Spleen (tissue), 11 donors: ENCODE measurements around the gene SLC8B1. TPM values are rescaled to one million over a fixed set of nuclear protein-coding genes. Genes with fewer than 3 reads are reported as not detected.
"Not testable (repeated sequence)": the region's sequence is repeated elsewhere in the genome, so short reads cannot be mapped to it uniquely, and the experiment has no call there.

Source experiments
- DNase-seq: peaks from one replicate; pipeline ENCODE4 v3.0.0-alpha.2; 2020
- H3K27ac ChIP-seq, 8 donors: fragments of 200-600 bp; sonication (generic) in 7 of 8; 1 replicate in 4 of 8; 2 replicates in 4 of 8; pipeline versions ENCODE4 v1.5.0 to v1.8.0; 2016 to 2021; ENCODE audit warnings: inconsistent platforms in 4 of 8, mild to moderate bottlenecking in 4 of 8, moderate library complexity in 1 of 8
- H3K27me3 ChIP-seq, 7 donors: fragments of 200-600 bp; sonication (generic) in 6 of 7; replicated peaks in 1 of 7; 1 replicate in 4 of 7; 2 replicates in 3 of 7; pipeline versions ENCODE4 v1.5.0 to v1.8.0; 2016 to 2021; ENCODE audit warnings: inconsistent platforms in 3 of 7, mild to moderate bottlenecking in 1 of 7
- H3K36me3 ChIP-seq, 6 donors: fragments of 200-600 bp; sonication (generic) in 5 of 6; 1 replicate in 4 of 6; 2 replicates in 2 of 6; pipeline versions ENCODE4 v1.5.0 to v1.8.0; 2016 to 2021; ENCODE audit warnings: inconsistent platforms in 2 of 6
- H3K4me1 ChIP-seq, 6 donors: fragments of 200-600 bp; sonication (generic) in 5 of 6; 1 replicate in 3 of 6; 2 replicates in 3 of 6; pipeline versions ENCODE4 v1.5.0 to v1.8.0; 2016 to 2021; ENCODE audit warnings: inconsistent platforms in 3 of 6
- H3K4me3 ChIP-seq, 8 donors: fragments of 200-600 bp; sonication (generic) in 7 of 8; 1 replicate in 4 of 8; 2 replicates in 4 of 8; pipeline versions ENCODE4 v1.5.0 to v1.8.0; 2016 to 2021; ENCODE audit warnings: inconsistent platforms in 4 of 8, mild to moderate bottlenecking in 4 of 8, moderate library complexity in 2 of 8
- H3K9me3 ChIP-seq, 8 donors: fragments of 200-600 bp; sonication (generic) in 7 of 8; 1 replicate in 4 of 8; 2 replicates in 4 of 8; pipeline versions ENCODE4 v1.5.0 to v1.8.0; 2016 to 2021; ENCODE audit warnings: inconsistent platforms in 4 of 8
- CTCF ChIP-seq, 11 experiments: fragments of 200-600 bp in 7 of 11; fragments of 450-650 bp in 4 of 11; sonication (generic) in 4 of 11; IDR thresholded peaks in 8 of 11; conservative IDR thresholded peaks in 3 of 11; 1 replicate in 7 of 11; 2 replicates in 4 of 11; pipeline versions ENCODE4 v1.4.0 to v1.8.0; 2016 to 2021; ENCODE audit warnings: antibody characterized with exemption in 11 of 11, inconsistent platforms in 4 of 11, mild to moderate bottlenecking in 1 of 11
- POLR2A ChIP-seq, 3 donors: fragments of 450-650 bp; IDR thresholded peaks; one replicate each; pipeline ENCODE4 v1.5.1; 2017; ENCODE audit warnings: antibody characterized with exemption in 3 of 3, mild to moderate bottlenecking in 1 of 3
- POLR2AphosphoS5 ChIP-seq, 3 donors: sonication (generic); formaldehyde crosslinking; IDR thresholded peaks; one replicate each; pipeline ENCODE4 v1.5.1; 2017; ENCODE audit warnings: antibody characterized with exemption in 3 of 3
- WGBS, 5 donors: extraction: QIAGEN DNeasy Blood & Tissue Kit in 3 of 5; methylation state at CpG; one replicate each; pipeline versions ENCODE4 v1.1.5 to v1.1.7; 2013 to 2018; 5-methylcytosine and 5-hydroxymethylcytosine counted together
- intact Hi-C: fragments of 100-400 bp; cut with DNase I; formaldehyde crosslinking; loops from one replicate; pipeline ENCODE4 v1.15.0; 2023; ENCODE audit warnings: low total_unique reads
- polyA plus RNA-seq, 3 donors: library from polyadenylated mRNA; stranded (reverse); fragments of 200-250 nt; gene quantifications; one replicate each; pipeline ENCODE4 v1.2.1, GENCODE V29; 2013
- total RNA-seq, 7 donors: library from RNA; depleted of rRNA in 3 of 7; stranded (reverse); fragments of >200 nt in 3 of 7; fragmentation: NEBNext Ultra II Directional in 4 of 7; extraction: Animal tissue kit (Norgen Biotek cat#: 25700) in 4 of 7; gene quantifications; one replicate each; pipeline versions ENCODE4 v1.1.0 to v1.2.1, GENCODE V29; 2016 to 2021
- donor health status: healthy with polysubstance abuse.
- donor health status: DM: no; HTN: no; CAD: no; lungs with moderate emphysema.
- donor health status: DM: no; HTN: no; CAD: no.
- donor health status: Bipolar disorder and iron deficiency.
- donor health status: healthy.
- donor health status: DM: no; HTN: no; CAD: no.
- donor health status: DM: yes; HTN: yes; CAD: no.

The SLC8B1 gene
- total and polyA plus RNA-seq, 10 donors = 15.0 to 126 (median 71.1) TPM

GRCh38 chr12:113358381-113359132 lies 23.6 kb upstream of the SLC8B1 start, which contains the start of gene PLBD2:
TSS of gene PLBD2 (plus strand) at chr12:113358587. CDS start at chr12:113358601, 14 bp downstream.
- Histone ChIP-seq H3K9me3 (no peaks in the 10 kb centered on the region), H3K36me3 (peaks cover 0 to under 1% (median 0%) of the 10 kb centered on the region in 6 donors), H3K4me1 (peaks cover 12 to 46% (median 25%) of the 10 kb centered on the region in 6 donors), H3K4me3 (peak within 1 kb of the TSS; percentile 65 to 94 (median 77)), H3K27me3 (no peaks in the 10 kb centered on the region), H3K27ac (peak within 1 kb of the TSS; percentile 78 to 92 (median 86))
- peak; percentile 98 for DNase-seq
- intact Hi-C loops = no loop called here
- 0 to 2% (median 1%) methylated on average over 17 to 67 of the region's 67 CpGs for WGBS, 5 donors
- TF ChIP-seq POLR2AphosphoS5 (IDR thresholded peaks at IDR 0.05) (peak; percentile 74 to 88 (median 86)), POLR2A (IDR thresholded peaks at IDR 0.05) (no peak), CTCF (IDR thresholded peaks at IDR 0.05 in 8 of 11, conservative IDR thresholded peaks at IDR 0.05 in 3 of 11) (peak in 3 of 11 experiments; percentile 3 to 20 (median 15))

GRCh38 chr12:113354192-113354591 lies 19.3 kb upstream of the SLC8B1 start:
- intact Hi-C loops, H3K36me3 ChIP-seq, DNase-seq, H3K9me3 ChIP-seq, H3K4me3 ChIP-seq, H3K27ac ChIP-seq, H3K27me3 ChIP-seq: not testable (repeated sequence)
- H3K4me1 ChIP-seq = peaks cover 4 to 23% (median 13%) of the 10 kb centered on the region in 6 donors
- WGBS, 5 donors = 83 to 92% (median 85%) methylated on average over 7 of the region's 7 CpGs

- no peak for DNase-seq
- intact Hi-C loops = no loop called here
Observed at GRCh38 chr12:113351089-113351488, 16.2 kb upstream of the SLC8B1 start.

GRCh38 chr12:113348849-113349536 lies 14.1 kb upstream of the SLC8B1 start:
- Histone ChIP-seq H3K27ac (no peak overlapping the region), H3K36me3 (no peaks in the 10 kb centered on the region), H3K4me1 (no peaks in the 10 kb centered on the region), H3K4me3 (no peak overlapping the region), H3K27me3 (peaks cover 0 to 9% (median 0%) of the 10 kb centered on the region in 7 donors), H3K9me3 (no peaks in the 10 kb centered on the region)
- WGBS, 5 donors = 58 to 74% (median 70%) methylated on average over 18 to 19 of the region's 19 CpGs
- no peak for DNase-seq
- intact Hi-C loops = no loop called here
- no peak for TF ChIP-seq POLR2A (IDR thresholded peaks at IDR 0.05)
- no peak for TF ChIP-seq CTCF (IDR thresholded peaks at IDR 0.05 in 8 of 11, conservative IDR thresholded peaks at IDR 0.05 in 3 of 11)
- TF ChIP-seq POLR2AphosphoS5 (IDR thresholded peaks at IDR 0.05) = no peak

More at GRCh38 chr12:113351089-113351488, 16.2 kb upstream of the SLC8B1 start:
- Histone ChIP-seq H3K4me1 (no peaks in the 10 kb centered on the region), H3K36me3 (no peaks in the 10 kb centered on the region), H3K27ac (no peak overlapping the region), H3K9me3 (no peaks in the 10 kb centered on the region), H3K27me3 (peaks cover 0 to 9% (median 0%) of the 10 kb centered on the region in 7 donors), H3K4me3 (no peak overlapping the region)
- TF ChIP-seq CTCF (IDR thresholded peaks at IDR 0.05 in 8 of 11, conservative IDR thresholded peaks at IDR 0.05 in 3 of 11) = no peak
- no peak for TF ChIP-seq POLR2AphosphoS5 (IDR thresholded peaks at IDR 0.05)
